H9 (cell line): ENCODE data around the gene AKAP1. TPM values are rescaled to one million over a fixed set of nuclear protein-coding genes. Genes with fewer than 3 reads are reported as not detected.

ENCODE experiments used
- DNase-seq: peaks from one replicate; pipeline ENCODE4 v3.0.0-alpha.2; 2017
- H2AFZ ChIP-seq: one replicate; pipeline ENCODE4 v1.6.1; 2013; ENCODE audit warnings: mild to moderate bottlenecking, low read length, control low read depth, moderate library complexity
- H2AK5ac ChIP-seq: 2 replicates; pipeline ENCODE4 v1.6.1; 2013; ENCODE audit warnings: low read length, control low read depth, mixed read lengths; ENCODE audit not compliant: insufficient read length
- H2BK120ac ChIP-seq: one replicate; pipeline ENCODE4 v1.6.1; 2013; ENCODE audit warnings: low read depth, mild to moderate bottlenecking, low read length, control low read depth, inconsistent platforms; ENCODE audit not compliant: poor library complexity, severe bottlenecking
- H2BK12ac ChIP-seq: 2 replicates; pipeline ENCODE4 v1.6.1; 2013; ENCODE audit warnings: low read length, control low read depth, mixed read lengths, low read depth; ENCODE audit not compliant: insufficient read length
- H2BK15ac ChIP-seq: 2 replicates; pipeline ENCODE4 v1.6.1; 2013; ENCODE audit warnings: low read depth, low read length, control low read depth
- H2BK20ac ChIP-seq: one replicate; pipeline ENCODE4 v1.6.1; 2013; ENCODE audit warnings: low read depth, mild to moderate bottlenecking, low read length, control low read depth, inconsistent platforms; ENCODE audit not compliant: poor library complexity, severe bottlenecking
- H2BK5ac ChIP-seq: 2 replicates; pipeline ENCODE4 v1.6.1; 2013; ENCODE audit warnings: low read length, control low read depth, mixed read lengths; ENCODE audit not compliant: insufficient read length
- H3K14ac ChIP-seq: 2 replicates; pipeline ENCODE4 v1.6.1; 2013; ENCODE audit warnings: low read length, control low read depth; ENCODE audit not compliant: insufficient read depth
- H3K18ac ChIP-seq: 2 replicates; pipeline ENCODE4 v1.6.1; 2013; ENCODE audit warnings: low read depth, mild to moderate bottlenecking, mixed read lengths, low read length, control low read depth; ENCODE audit not compliant: insufficient read length
- H3K23ac ChIP-seq: 2 replicates; pipeline ENCODE4 v1.6.1; 2013; ENCODE audit warnings: low read length, control low read depth, mixed read lengths, low read depth; ENCODE audit not compliant: insufficient read length
- H3K23me2 ChIP-seq: 2 replicates; pipeline ENCODE4 v1.6.1; 2013; ENCODE audit warnings: low read depth, mild to moderate bottlenecking, mixed read lengths, low read length, control low read depth; ENCODE audit not compliant: insufficient read length, poor library complexity, severe bottlenecking
- H3K27ac ChIP-seq: 2 replicates; pipeline ENCODE4 v1.5.1; 2013; ENCODE audit warnings: low read length, control low read depth, mixed read lengths, low read depth; ENCODE audit not compliant: insufficient read length
- H3K27me3 ChIP-seq: 2 replicates; pipeline ENCODE4 v1.6.1; 2013; ENCODE audit warnings: low read length, control low read depth, inconsistent platforms; ENCODE audit not compliant: insufficient read depth
- H3K4ac ChIP-seq: 2 replicates; pipeline ENCODE4 v1.6.1; 2013; ENCODE audit warnings: low read depth, mild to moderate bottlenecking, control low read depth, inconsistent platforms, low read length, moderate library complexity
- H3K4me1 ChIP-seq: 2 replicates; pipeline ENCODE4 v1.6.1; 2013; ENCODE audit warnings: low read length, control low read depth, inconsistent platforms; ENCODE audit not compliant: insufficient read depth
- H3K4me2 ChIP-seq: 2 replicates; pipeline ENCODE4 v1.6.1; 2013; ENCODE audit warnings: low read length, control low read depth, mixed read lengths; ENCODE audit not compliant: insufficient read length, insufficient read depth
- H3K56ac ChIP-seq: 2 replicates; pipeline ENCODE4 v1.6.1; 2013; ENCODE audit warnings: low read depth, mild to moderate bottlenecking, mixed read lengths, low read length, control low read depth; ENCODE audit not compliant: insufficient read length
- H3K79me1 ChIP-seq: 2 replicates; pipeline ENCODE4 v1.6.1; 2013; ENCODE audit warnings: low read depth, mild to moderate bottlenecking, moderate library complexity, low read length, control low read depth, inconsistent platforms; ENCODE audit not compliant: insufficient read depth, poor library complexity, severe bottlenecking
- H3K79me2 ChIP-seq: 2 replicates; pipeline ENCODE4 v1.6.1; 2013; ENCODE audit warnings: low read length, control low read depth, inconsistent platforms; ENCODE audit not compliant: insufficient read depth
- H3K9ac ChIP-seq: 2 replicates; pipeline ENCODE4 v1.6.1; 2013; ENCODE audit warnings: low read length, control low read depth, mixed read lengths; ENCODE audit not compliant: insufficient read length; ENCODE audit errors: extremely low read depth
- H3K9me3 ChIP-seq: one replicate; pipeline ENCODE4 v1.6.1; 2013; ENCODE audit warnings: low read depth, low read length, inconsistent platforms; ENCODE audit not compliant: control insufficient read depth
- H3T11ph ChIP-seq: one replicate; pipeline ENCODE4 v1.6.1; 2013; ENCODE audit warnings: mild to moderate bottlenecking, low read length, control low read depth, inconsistent platforms
- H4K20me1 ChIP-seq: one replicate; pipeline ENCODE4 v1.6.1; 2013; ENCODE audit not compliant: control insufficient read depth, insufficient read length, insufficient read depth
- H4K5ac ChIP-seq: 2 replicates; pipeline ENCODE4 v1.6.1; 2013; ENCODE audit warnings: low read depth, mild to moderate bottlenecking, mixed read lengths, low read length, control low read depth; ENCODE audit not compliant: insufficient read length
- H4K8ac ChIP-seq: replicated peaks from 2 replicates; pipeline ENCODE4 v1.6.1; 2013; ENCODE audit warnings: low read length, control low read depth, mixed read lengths, low read depth; ENCODE audit not compliant: insufficient read length
- H4K91ac ChIP-seq: 2 replicates; pipeline ENCODE4 v1.6.1; 2013; ENCODE audit warnings: low read depth, mild to moderate bottlenecking, moderate library complexity, mixed read lengths, low read length, control low read depth; ENCODE audit not compliant: insufficient read length
- H3K27ac Mint-ChIP-seq, 3 experiments: 2 replicates in 2 of 3; 3 replicates in 1 of 3; pipeline ENCODE4 v1.8.0; 2020 to 2021; ENCODE audit warnings: mixed read lengths in 3 of 3, mild to moderate bottlenecking in 1 of 3, moderate library complexity in 1 of 3
- H3K27me3 Mint-ChIP-seq: 2 replicates; pipeline ENCODE4 v1.8.0; 2021; ENCODE audit warnings: low read depth, mild to moderate bottlenecking, moderate library complexity, mixed read lengths
- H3K36me3 Mint-ChIP-seq, 3 experiments: 2 replicates in 2 of 3; 3 replicates in 1 of 3; pipeline ENCODE4 v1.8.0; 2020 to 2021; ENCODE audit warnings: low read depth in 3 of 3, mixed read lengths in 3 of 3; ENCODE audit not compliant: insufficient read depth in 1 of 3
- H3K4me1 Mint-ChIP-seq, 2 experiments: 2 replicates each; pipeline ENCODE4 v1.8.0; 2020; ENCODE audit warnings: mixed read lengths in 2 of 2
- H3K4me3 Mint-ChIP-seq, 2 experiments: 2 replicates in 1 of 2; 3 replicates in 1 of 2; pipeline ENCODE4 v1.8.0; 2020 to 2021; ENCODE audit warnings: mild to moderate bottlenecking in 2 of 2, mixed read lengths in 2 of 2, moderate library complexity in 1 of 2
- H3K9me3 Mint-ChIP-seq, 2 experiments: 2 replicates in 1 of 2; 3 replicates in 1 of 2; pipeline ENCODE4 v1.8.0; 2020; ENCODE audit warnings: mild to moderate bottlenecking in 2 of 2, mixed read lengths in 2 of 2, moderate library complexity in 1 of 2
- CTCF ChIP-seq: fragments of 200-600 bp; sonication (generic); conservative IDR thresholded peaks from 3 replicates; pipeline ENCODE4 v1.8.0; 2021; ENCODE audit warnings: antibody characterized with exemption, mild to moderate bottlenecking
- WGBS: extraction: QIAGEN DNeasy Blood & Tissue Kit; methylation state at CpG from one replicate; pipeline ENCODE4 v1.1.7; 2013; ENCODE audit warnings: missing lambda C conversion rate, low lambda C conversion rate, mixed read lengths; ENCODE audit not compliant: insufficient read length; ENCODE audit errors: extremely low coverage; 5-methylcytosine and 5-hydroxymethylcytosine counted together
- total RNA-seq: library from RNA; stranded (reverse); gene quantifications from 2 replicates; pipeline ENCODE4 v1.2.1, GENCODE V29; 2021

The AKAP1 gene
- total RNA-seq, 1 experiment from 2014 or later, result 61.2 TPM

DNA sequence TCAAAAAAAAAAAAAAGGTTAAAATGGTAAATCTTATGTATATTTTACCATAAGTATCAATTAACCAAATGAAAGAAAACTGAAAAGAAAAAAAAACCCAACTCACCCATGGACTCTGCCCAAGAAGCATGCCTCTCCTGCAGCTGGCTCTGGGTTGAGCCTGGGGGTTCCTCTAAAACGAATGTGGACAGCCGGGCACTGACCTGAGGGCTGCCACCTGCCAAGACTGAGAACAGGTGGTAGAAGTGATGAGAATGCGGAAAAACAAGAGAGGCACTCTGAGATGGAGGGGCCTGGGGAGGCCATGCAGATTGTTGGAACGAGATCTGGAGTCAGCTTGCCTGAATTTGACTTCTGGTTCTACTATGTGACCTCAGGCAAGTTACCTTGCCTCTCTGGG, 85.8 kb downstream of the AKAP1 start:
- Mint-ChIP-seq H3K27ac (no peak overlapping the region), H3K4me1 (peaks cover 18 to 19% of the 10 kb centered on the region in 2 experiments), H3K36me3 (0 out of 7 replicates have a peak, but pooled peaks cover 0 to 1% (median 0%) of the 10 kb centered on the region in 3 experiments), H3K4me3 (no peak overlapping the region), H3K27me3 (peaks cover 3% of the 10 kb centered on the region), H3K9me3 (peaks cover 0 to 3% of the 10 kb centered on the region in 2 experiments; a peak in 1 of 5 replicates)
- Histone ChIP-seq H3K79me2 (no peaks in the 10 kb centered on the region), H3K18ac (no peak overlapping the region), H3K4ac (no peak overlapping the region), H3K4me2 (no peak overlapping the region), H3K23ac (no peak overlapping the region), H3K4me1 (peaks cover 2% of the 10 kb centered on the region; the same call in 1 of the 2 replicates), H2BK5ac (no peak overlapping the region), H3K27me3 (no peaks in the 10 kb centered on the region), H3K27ac (no peak overlapping the region), H3K79me1 (no peaks in the 10 kb centered on the region), H3K9ac (no peak overlapping the region), H2BK15ac (no peak overlapping the region), H4K91ac (no peak overlapping the region), H4K5ac (no peak overlapping the region), H2AFZ (no peak overlapping the region), H3K56ac (no peak overlapping the region), H2BK20ac (no peak overlapping the region), H4K8ac (no peak overlapping the region), H4K20me1 (no peaks in the 10 kb centered on the region), H3K23me2 (no peaks in the 10 kb centered on the region), H2AK5ac (no peak overlapping the region), H3K14ac (no peak overlapping the region), H2BK120ac (no peak overlapping the region), H3T11ph (no peak overlapping the region), H3K9me3 (no peaks in the 10 kb centered on the region), H2BK12ac (no peak overlapping the region)
- TF ChIP-seq CTCF, result no peak
- no CpG with 5 or more reads among the region's 4 CpGs for WGBS
- DNase-seq, result no peak

Other genes with a start within 250 kb of the AKAP1 start
- gene TRIM25, start 171.2 kb upstream of the AKAP1 start, total RNA-seq, result 32.5 and 34.6 TPM in 2 replicates
- 21.5 and 22.2 TPM in 2 replicates for gene COIL, start 124.2 kb upstream of the AKAP1 start, total RNA-seq
- gene SCPEP1, start 107.1 kb upstream of the AKAP1 start, total RNA-seq, result 27.1 and 29.6 TPM in 2 replicates
- 82.6 and 98.5 TPM in 2 replicates for gene MSI2, start 171.3 kb downstream of the AKAP1 start, total RNA-seq